Measurements from ENCODE around the gene ZBTB16. TPM values are rescaled to one million over a fixed set of nuclear protein-coding genes. Genes with fewer than 3 reads are reported as not detected.

Gene ZBTB16
- total and polyA plus RNA-seq, 2 of the 13 experiments (the other 11 are each of a cell fraction or from before 2014, with no cell fraction given): not detected

- no peak for TF ChIP-seq FOXM1 (CRISPR knock-in tag; IDR thresholded peaks at IDR 0.05)
- TF ChIP-seq ZBTB7B (CRISPR knock-in tag; IDR thresholded peaks at IDR 0.05): no peak
- TF ChIP-seq REST (IDR thresholded peaks at IDR 0.05; ENCODE audit: borderline replicate concordance in 1 of 2, low read depth in 1 of 2, low read length in 2 of 2): no peak
- TF ChIP-seq HNF1A (IDR thresholded peaks at IDR 0.05; ENCODE audit: low read depth): peak; percentile 96
- peak; percentile 95 for TF ChIP-seq HNF1A (CRISPR knock-in tag; IDR thresholded peaks at IDR 0.05; ENCODE audit: borderline replicate concordance)
- 0 out of 2 replicates have a peak, but pooled peaks have one; percentile 25 for TF ChIP-seq SAP130 (CRISPR knock-in tag; IDR thresholded peaks at IDR 0.05; ENCODE audit: low read depth)
- TF ChIP-seq ZNF644 (CRISPR knock-in tag; IDR thresholded peaks at IDR 0.05; ENCODE audit: low read depth): peak; percentile 33; the same call in 1 of the 2 replicates
These were observed 150.4 kb downstream of the ZBTB16 start (continued) for GRCh38 chr11:114209904-114210303.

Data from HepG2 (cell line).